Pons (tissue), 1 donor: ENCODE data around the gene ATOSB.
"Not testable (repeated sequence)": the region's sequence is repeated elsewhere in the genome, so short reads cannot be mapped to it uniquely, and the experiment has no call there.

ENCODE experiments used
- DNase-seq: peaks from one replicate; pipeline ENCODE4 v3.0.0-alpha.2; 2016; ENCODE audit warnings: low spot score

Gene ATOSB

GRCh38 chr9:35115680-35116538, at the start of gene ATOSB:
Gene ATOSB (minus strand): TSS chr9:35115862. CDS start chr9:35108274, 7,588 bp downstream.
- peak; percentile 83 for DNase-seq

DNA sequence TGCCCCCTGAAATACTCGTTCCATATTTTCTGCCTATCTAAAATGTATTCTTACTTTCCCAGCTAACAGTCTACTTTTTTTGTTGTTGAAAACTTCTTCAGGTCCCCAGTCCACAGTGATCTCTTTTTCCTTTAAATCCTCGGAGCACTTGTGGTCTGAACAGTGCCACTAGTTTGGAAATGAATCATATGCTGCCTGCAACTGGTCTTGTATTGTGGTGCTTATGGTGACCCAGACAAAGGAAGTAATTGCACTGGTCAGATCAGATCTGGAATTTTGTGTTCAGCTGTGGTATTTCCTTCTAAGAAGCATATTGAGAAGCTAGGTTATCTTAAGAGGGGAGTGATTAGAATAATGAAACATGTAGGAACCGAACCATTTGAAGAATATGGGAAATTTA, 49.0 kb upstream of the ATOSB start:
- DNase-seq = peak; percentile 4

GRCh38 chr9:35163413-35163812, 47.8 kb upstream of the ATOSB start:
- DNase-seq = peak; percentile 22

GRCh38 chr9:35162605-35163315, 47.1 kb upstream of the ATOSB start:
- peak; percentile 41 for DNase-seq

DNA sequence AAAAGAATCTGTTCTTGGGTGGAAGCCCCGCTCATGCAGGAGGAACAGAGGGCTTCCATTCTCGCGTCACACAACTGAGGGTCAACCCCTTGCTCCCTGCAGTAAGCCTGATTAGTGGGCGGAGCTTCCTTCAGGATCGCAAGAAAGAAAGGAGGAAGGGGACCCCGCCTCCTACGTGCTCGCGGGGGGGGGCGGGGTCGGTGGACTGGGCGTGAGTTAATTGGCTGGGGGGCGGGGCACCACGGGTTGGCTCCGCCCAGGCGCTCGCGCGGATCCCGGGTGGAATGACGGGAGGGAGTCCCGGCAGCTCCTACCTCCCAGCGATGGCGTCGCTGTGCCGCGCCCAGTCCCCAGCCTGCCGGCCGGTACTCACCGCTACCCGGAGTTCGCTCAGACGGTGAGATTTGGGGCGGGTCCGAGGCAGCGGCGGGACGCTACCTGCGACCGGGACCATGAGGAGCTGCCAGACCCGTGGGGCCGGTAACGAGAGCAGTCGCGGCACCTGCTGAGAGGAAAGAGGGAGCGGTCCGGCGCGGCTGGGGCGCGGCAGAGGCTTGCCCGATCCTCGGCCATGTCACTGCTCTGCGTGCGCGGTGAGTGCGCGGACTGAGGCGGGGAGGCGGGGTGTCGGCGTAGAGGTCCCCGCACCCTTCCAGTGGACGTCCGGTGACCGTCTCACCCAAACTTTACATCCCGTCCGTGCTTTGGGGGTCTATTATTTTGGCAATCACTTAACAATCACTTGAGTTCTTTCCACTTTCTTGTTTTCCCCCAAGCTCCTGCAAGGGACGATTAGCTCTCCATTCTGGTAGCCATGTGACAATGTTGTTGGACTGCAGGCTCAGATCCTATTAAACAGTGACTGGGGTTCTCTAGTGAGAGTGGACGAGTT, 46.3 kb upstream of the ATOSB start, which contains the start of gene UNC13B:
Gene UNC13B (plus strand): TSS at position 297 of the 892 bp plus-strand sequence. CDS start 275 bp downstream, at position 572.
- DNase-seq = peak; percentile 96

DNA sequence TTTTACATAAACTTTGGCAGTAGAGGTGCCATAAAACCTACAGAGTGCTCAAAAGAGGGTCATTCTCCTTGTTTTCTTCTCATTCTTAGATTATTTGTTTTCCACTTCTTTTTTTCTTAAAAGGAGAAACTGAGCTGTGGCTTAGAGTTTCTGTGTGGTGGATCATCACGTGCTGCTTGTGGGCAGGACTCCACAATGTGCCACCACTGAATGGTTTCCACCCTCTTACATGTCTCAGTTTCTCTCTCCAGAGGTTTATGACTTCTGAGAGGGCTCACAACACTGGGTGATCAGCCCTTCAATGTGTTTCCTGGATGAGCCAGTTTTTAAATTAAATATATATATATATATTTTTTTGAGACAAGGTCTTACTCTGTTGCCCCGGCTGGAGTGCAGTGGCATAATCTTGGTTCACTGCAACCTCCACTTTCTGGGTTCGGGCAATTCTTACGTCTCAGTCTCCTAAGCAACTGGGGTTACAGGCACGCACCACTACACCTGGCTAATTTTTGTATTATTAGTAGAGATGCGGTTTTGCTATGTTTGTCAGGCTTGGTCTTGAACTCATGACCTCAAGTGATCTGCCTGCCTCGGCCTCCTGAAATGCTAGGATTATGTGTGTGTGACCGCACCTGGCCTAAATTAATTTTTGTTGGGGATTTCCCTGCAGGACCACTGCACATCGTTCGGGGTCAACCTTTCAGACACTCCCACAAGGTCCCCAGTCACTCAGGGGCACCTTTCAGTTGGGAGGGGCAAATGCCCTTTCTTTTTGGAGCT, 43.0 kb upstream of the ATOSB start:
- no peak for DNase-seq

DNA sequence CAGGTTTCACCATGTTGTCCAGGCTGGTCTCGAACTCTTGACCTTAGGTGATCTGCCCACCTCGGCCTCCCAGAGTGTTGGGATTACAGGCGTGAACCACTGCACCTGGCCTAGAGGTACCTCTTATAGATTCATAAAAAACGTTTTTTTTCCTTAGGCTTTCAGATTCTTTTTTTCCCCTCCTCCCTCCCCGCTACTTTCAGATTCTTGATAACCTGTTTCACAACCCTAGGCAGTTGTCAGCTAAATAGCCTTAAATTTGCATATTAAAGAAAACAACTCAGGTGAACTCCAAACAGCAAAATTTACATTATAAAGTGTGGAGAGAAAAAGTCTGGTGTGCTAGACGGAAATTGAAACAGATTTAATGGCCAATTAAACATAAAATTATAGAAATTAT, 42.2 kb upstream of the ATOSB start:
- not testable (repeated sequence) for DNase-seq

GRCh38 chr9:35156781-35157180, 41.1 kb upstream of the ATOSB start:
- no peak for DNase-seq

- no peak for DNase-seq
These were observed 37.3 kb upstream of the ATOSB start for GRCh38 chr9:35152926-35153325.

DNA sequence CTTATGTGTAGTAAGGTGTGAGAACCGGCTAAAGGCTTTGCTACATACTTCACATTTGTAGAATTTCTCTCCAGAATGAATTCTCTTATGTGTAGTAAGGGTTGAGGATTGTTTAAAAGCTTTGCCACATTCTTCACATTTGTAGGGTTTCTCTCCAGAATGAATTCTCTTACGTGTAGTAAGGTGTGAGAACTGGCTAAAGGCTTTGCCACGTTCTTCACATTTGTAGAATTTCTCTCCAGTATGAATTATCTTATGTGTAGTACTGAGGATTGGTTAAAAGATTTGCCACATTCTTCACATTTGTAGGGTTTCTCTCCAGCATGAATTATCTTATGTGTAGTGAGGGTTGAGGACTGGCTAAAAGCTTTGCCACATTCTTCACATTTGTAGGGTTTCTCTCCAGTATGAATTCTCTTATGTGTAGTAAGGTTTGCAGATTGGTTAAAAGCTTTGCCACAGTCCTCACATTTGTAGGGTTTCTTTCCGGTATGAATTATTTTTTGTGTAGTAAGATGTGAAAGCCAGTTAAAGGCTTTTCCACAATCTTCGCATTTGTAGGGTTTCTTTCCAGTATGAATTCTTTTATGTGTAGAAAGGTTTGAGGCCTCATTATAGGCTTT, 32.4 kb upstream of the ATOSB start:
- not testable (repeated sequence) for DNase-seq

GRCh38 chr9:35142037-35142436, 26.4 kb upstream of the ATOSB start:
- DNase-seq = no peak

GRCh38 chr9:35140093-35140492, 24.4 kb upstream of the ATOSB start:
- no peak for DNase-seq

DNA sequence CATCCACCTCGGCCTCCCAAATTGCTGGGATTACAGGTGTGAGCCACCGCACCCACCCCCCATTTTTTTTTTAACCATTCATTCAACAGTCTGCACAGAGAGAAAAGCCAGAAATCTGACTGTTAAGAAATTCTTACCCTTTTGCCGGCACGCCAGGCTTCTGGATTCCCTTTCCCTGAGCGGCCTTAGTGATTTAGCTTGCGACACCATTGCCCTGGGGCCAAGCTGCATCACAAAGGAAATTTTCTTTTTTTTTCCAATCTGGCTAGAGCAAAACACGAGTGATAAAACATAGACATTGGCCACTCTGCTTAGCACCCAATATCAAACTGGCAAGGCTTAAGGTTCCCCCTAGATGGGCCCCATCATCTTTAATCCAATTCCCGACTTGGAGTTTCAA, 21.2 kb upstream of the ATOSB start:
- no peak for DNase-seq

- no peak for DNase-seq
These were observed 20.3 kb upstream of the ATOSB start for GRCh38 chr9:35135988-35136387.

DNA sequence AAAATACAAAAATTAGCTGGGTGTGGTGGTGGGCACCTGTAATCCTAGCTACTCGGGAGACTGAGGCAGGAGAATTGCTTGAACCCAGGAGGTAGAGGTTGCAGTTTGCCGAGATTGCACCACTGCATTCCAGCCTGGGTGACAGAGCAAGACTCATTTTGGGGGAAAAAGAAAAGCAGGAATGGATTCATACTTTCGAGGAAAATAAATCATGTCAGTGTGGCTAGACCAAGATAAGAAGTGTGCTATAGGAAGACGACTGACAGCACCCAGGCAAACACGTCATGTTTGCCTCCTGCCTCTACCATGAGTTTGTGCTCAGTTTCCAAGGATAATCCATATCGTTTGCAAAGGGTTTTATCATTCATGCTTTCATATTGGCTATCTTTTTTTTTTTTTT, 19.3 kb upstream of the ATOSB start:
- DNase-seq = no peak

DNA sequence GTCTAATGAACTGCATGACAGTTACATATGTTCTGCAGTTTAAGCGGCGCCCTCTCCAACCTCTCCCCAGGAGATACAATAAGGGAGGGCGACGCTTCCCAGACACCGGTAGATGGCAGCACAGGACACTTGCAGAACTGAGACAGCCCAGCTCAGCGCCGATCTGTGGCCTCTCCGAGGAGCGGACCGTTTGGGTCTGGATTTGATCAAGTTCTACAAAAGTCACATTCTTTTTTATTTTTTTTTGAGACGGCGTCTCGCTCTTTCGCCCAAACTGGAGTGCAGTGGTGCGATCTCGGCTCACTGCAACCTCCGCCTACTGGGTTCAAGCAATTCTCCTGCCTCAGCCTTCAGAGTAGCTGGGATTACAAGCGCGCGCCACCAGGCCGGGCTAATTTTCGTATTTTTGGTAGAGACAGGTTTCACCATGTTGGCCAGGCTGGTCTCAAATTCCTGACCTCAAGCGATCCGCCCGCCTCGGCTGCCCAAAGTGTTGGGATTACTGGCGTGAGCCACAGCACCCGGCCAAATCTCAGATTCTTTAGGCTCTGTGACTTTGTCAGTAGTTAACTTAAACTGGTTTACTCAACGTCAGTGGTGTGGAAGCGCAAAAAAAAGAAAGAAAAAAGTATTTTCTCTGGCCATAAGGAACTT, 1.4 kb upstream of the ATOSB start:
- DNase-seq = peak; percentile 95

DNA sequence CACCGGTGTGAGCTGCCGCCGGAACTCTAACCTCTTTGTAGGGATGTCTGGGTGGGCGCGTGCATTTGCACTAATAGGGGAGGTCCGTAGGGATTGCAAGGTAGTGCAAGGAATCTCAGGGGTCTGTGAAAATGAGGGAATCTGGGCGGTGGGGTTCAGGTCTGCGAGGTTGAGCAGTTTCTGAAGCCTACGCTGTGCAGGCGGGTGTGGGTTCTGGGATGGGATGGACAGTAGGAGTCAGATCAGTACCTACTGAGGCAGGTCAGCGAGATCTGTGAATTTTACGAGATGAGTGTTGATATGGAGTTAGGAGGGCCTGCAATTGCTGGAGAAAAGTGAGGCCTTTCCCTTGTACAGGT, 856 bp upstream of the ATOSB start:
- DNase-seq = no peak

GRCh38 chr9:35114840-35115628, 628 bp downstream of the ATOSB start:
- peak; percentile 61 for DNase-seq

DNA sequence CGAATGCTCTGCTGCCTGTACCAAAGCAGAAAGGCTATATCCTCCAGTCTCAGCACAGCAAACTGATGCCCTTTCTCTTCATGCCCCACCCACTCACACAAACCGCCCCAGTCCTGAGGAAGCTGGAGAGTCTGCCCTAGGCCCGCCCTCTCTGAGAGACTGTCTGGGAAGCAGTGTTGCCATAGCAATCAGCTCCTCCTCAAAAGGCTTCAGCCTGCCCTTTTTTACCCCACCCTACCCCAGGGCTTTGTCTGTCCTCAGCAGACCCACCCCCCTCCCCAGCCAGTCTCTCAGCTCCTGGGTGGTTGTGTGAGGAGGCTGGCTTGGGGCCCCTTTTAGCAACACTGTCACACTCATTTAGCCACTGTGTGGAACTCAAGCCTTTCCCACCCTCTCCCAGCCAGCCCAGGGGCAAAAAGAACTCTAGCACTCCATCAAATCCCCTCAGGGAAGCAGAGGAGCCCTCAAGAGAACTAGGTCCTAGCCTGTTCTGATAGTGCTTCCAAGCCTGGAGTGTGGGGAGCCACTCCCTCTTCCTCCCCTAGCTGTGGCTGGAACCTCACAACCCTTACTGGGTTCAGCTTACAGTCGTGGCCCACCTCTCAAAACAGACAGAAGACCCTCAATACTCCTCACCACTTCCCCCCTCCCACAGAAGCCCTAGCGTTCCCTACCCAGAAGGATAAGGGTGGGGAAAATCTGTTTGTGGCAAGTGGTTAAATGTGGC, 1.4 kb downstream of the ATOSB start:
- DNase-seq = peak; percentile 80
